Measurements from ENCODE around the gene SH3GL1.

GRCh38 chr19:4373601-4374497 is 26.5 kb downstream of the SH3GL1 start:
- no peak for TF ChIP-seq SUZ12 (IDR thresholded peaks at IDR 0.05; ENCODE audit: extremely low read depth, insufficient read depth, insufficient read length)
- no peak for TF ChIP-seq YY1 (IDR thresholded peaks at IDR 0.05; ENCODE audit: insufficient read depth, insufficient read length)
- no peak for TF ChIP-seq ZNF274 (IDR thresholded peaks at IDR 0.05; ENCODE audit: low read depth, low read length)
